GM06990 (cell line): ENCODE data around the gene TMEM214.

Source experiments
- DNase-seq: peaks from one replicate; pipeline ENCODE4 v3.0.0-alpha.2; 2011; ENCODE audit not compliant: insufficient read length; ENCODE audit errors: extremely low read depth
- H3K27me3 ChIP-seq: replicated peaks from 2 replicates; pipeline ENCODE4 v1.6.0; 2011; ENCODE audit warnings: low read length; ENCODE audit not compliant: control insufficient read depth, insufficient read depth
- H3K36me3 ChIP-seq: 2 replicates; pipeline ENCODE4 v1.5.1; 2011; ENCODE audit warnings: low read length; ENCODE audit not compliant: control insufficient read depth, insufficient read depth
- H3K4me3 ChIP-seq: replicated peaks from 2 replicates; pipeline ENCODE4 v1.5.1; 2011; ENCODE audit warnings: low read depth, mild to moderate bottlenecking, control low read depth, low read length
- TF ChIP-seq, protein P1 (sequence below): IDR thresholded peaks from 2 replicates; pipeline ENCODE4 v1.5.1; 2011; ENCODE audit warnings: low read length, control low read depth, mild to moderate bottlenecking, inconsistent platforms; ENCODE audit not compliant: insufficient read depth, poor library complexity, severe bottlenecking

The TMEM214 gene

DNA sequence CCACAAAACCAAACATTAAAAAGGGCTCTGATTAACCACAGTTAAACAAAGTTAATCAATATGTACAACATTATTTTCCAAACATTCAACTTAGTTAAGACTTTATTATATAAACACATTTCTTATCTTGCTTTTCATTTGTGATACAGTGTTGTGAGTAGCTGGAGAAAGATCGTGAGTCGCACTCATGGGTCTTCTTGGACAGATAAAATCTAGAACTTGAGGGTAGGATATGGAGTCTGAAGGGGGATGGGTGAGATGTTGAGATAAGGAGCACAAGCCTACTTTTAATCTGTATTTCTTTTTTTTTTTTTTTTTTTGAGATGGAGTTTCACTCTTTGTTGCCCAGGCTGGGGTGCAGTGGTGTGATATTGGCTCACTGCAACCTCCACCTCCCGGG is 22.6 kb upstream of the TMEM214 start:
- TF ChIP-seq, protein P1, sequence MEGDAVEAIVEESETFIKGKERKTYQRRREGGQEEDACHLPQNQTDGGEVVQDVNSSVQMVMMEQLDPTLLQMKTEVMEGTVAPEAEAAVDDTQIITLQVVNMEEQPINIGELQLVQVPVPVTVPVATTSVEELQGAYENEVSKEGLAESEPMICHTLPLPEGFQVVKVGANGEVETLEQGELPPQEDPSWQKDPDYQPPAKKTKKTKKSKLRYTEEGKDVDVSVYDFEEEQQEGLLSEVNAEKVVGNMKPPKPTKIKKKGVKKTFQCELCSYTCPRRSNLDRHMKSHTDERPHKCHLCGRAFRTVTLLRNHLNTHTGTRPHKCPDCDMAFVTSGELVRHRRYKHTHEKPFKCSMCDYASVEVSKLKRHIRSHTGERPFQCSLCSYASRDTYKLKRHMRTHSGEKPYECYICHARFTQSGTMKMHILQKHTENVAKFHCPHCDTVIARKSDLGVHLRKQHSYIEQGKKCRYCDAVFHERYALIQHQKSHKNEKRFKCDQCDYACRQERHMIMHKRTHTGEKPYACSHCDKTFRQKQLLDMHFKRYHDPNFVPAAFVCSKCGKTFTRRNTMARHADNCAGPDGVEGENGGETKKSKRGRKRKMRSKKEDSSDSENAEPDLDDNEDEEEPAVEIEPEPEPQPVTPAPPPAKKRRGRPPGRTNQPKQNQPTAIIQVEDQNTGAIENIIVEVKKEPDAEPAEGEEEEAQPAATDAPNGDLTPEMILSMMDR = no peak
- no peak for DNase-seq
- Histone ChIP-seq H3K4me3 (no peak overlapping the region), H3K27me3 (no peaks in the 10 kb centered on the region), H3K36me3 (no peaks in the 10 kb centered on the region)

DNA sequence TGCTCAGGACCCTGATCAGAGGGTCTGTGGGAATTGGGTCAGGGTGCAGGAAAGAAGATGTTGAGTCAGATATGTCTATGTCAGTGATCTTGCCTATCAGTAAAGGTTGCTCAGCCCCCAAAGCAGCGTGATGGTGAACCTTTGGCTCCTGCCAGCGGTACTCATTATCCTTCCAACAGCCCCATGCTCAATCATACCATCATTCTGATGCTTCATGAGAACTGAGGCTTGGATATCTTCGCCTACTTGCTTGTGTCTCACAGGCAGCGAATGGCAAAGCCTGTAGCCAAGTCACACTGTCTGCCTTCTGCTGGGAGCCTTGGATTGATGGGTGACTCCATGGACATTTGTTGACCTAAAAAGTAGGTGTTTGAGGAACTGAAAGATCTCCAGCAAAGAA is 19.0 kb upstream of the TMEM214 start:
- Histone ChIP-seq H3K36me3 (no peaks in the 10 kb centered on the region), H3K4me3 (no peak overlapping the region), H3K27me3 (no peaks in the 10 kb centered on the region)

DNA sequence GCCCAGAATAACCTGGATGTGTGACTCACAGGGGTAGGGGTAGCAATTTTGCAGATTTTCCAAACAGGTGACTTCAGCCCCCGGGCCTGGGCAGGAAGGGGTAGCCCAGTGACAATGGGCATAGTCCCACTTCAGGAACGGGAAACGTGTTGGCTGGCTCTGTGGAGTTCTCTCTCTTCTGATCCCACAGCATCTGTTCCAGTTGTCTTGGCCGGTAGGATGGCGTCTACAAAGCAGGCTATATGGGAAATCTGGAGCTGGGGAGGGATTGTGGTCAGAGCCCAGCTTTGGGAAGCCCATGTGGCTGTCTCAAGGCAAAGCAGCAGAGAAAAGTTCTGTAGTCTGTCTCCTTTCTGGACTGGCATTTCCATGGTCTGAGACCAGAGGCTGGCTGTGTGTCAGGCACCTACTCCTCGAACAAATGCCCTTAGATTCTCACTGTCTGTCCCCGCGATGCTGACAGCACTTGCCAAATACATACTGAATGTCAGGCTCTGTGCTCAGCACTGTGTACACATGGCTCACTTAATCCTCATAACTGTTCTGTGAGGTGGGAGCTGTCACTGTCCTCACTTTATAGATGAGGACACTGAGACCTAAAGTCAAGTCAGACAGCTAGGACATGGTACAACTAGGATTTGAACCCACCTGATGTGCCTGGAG is 17.9 kb upstream of the TMEM214 start:
- TF ChIP-seq, protein P1 = no peak
- no peaks in the 10 kb centered on the region for H3K36me3 ChIP-seq
- DNase-seq = no peak
- no peak overlapping the region for H3K4me3 ChIP-seq
- H3K27me3 ChIP-seq = no peaks in the 10 kb centered on the region

More for the DNA sequence above, 19.0 kb upstream of the TMEM214 start:
- TF ChIP-seq, protein P1 = no peak
- DNase-seq = no peak

DNA sequence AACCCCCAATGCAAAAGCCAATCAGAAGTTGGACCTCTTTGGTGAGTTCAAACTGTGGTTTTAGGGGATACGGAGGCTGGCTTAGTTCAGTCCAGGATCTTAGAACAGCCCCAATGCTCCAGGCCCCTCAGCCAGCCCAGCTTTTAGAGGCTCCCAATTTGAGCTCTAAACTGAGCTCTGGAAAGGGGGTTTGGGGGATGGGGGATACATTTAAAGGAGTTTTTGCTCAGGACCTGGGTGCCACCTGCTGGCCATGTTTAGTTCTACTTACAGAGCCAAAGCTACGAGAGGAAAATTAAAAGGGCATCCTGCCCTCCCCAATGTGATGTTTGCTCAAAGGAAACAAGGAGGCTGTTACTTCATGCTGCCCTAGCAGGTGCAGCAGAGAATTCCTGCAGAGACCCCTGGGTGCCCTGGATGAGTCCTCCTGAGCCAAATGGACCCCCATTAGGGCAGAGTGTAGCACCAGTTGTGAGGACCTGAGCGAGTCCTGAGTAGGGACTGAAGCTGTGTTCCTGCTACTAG is 15.9 kb upstream of the TMEM214 start:
- DNase-seq = no peak
- Histone ChIP-seq H3K4me3 (no peak overlapping the region), H3K36me3 (no peaks in the 10 kb centered on the region), H3K27me3 (no peaks in the 10 kb centered on the region)
- TF ChIP-seq, protein P1 = peak; percentile 53

DNA sequence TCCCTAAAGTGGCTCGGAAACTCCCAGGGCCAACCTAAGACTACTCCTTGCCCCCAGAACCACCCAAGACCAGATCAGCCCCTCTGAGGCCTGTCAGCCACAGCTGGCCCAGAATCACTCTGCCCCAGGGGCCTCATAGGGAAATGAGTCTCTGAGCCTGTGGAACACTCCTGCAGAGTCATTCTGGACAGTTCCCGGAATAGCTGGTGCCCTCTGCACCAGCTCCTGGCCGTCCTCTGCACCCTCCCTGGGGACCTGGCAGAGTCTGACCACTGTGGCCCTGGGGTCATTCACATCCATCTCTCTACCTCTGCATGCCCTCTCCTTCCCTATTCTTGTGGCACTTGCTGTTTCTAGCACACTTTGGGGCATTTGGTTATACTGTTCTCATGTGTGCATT is 14.6 kb upstream of the TMEM214 start:
- TF ChIP-seq, protein P1 = no peak

DNA sequence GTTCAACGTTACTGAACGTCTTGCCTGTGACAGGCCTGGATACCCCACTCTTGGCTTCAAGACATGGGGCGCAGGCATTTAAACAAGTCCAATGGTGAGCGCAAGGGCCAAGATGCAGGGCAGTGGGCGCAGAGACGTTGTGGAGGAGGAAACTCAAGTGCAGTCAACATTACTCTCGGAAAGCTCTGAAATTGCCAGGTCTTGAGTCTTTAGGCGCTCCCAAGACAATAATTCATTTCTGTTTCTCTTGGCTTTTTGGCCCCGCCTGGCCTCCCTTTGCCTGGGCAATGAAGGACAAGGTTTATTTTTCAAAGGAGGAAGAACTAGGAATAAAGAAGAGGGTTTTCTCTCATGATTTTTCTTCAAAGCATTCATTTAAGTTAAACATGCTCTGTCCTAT is 13.3 kb upstream of the TMEM214 start:
- TF ChIP-seq, protein P1 = no peak
- Histone ChIP-seq H3K36me3 (peaks cover 6% of the 10 kb centered on the region), H3K4me3 (no peak overlapping the region), H3K27me3 (no peaks in the 10 kb centered on the region)
- DNase-seq = no peak

More for the DNA sequence above, 14.6 kb upstream of the TMEM214 start:
- no peaks in the 10 kb centered on the region; the same call in none of the 2 replicates for H3K36me3 ChIP-seq
- no peak overlapping the region for H3K4me3 ChIP-seq
- DNase-seq = no peak
- H3K27me3 ChIP-seq = no peaks in the 10 kb centered on the region
